Caco-2 (cell line): Measurements from ENCODE around the gene MAP2K2. TPM values are rescaled to one million over a fixed set of nuclear protein-coding genes. Genes with fewer than 3 reads are reported as not detected.

Experiments used
- BruUV-seq: library from RNA; stranded (reverse); fragments of 400-500 nt; replicated peaks from 2 replicates; lab custom pipeline; 2021; lab: Mats Ljungman, UMichigan
- CTCF ChIA-PET: fragments of 300-600 bp; sonication (Branson Sonifier 250); formaldehyde crosslinking; loops from one replicate; lab custom pipeline; 2022; ENCODE audit warnings: antibody characterized with exemption; lab: Charles Lee
- POLR2A ChIA-PET: fragments of 300-600 bp; sonication (Branson Sonifier 250); formaldehyde crosslinking; loops from one replicate; lab custom pipeline; 2022; ENCODE audit warnings: antibody characterized with exemption; lab: Charles Lee
- DNase-seq, 2 experiments: peaks; one replicate each; pipeline versions ENCODE4 v3.0.0 to v3.0.0-alpha.2; 2020 to 2022
- H3K27me3 ChIP-seq: replicated peaks from 2 replicates; pipeline ENCODE4 v1.6.0; 2011; ENCODE audit warnings: low read length; ENCODE audit not compliant: control insufficient read depth, insufficient read depth
- H3K36me3 ChIP-seq: 2 replicates; pipeline ENCODE4 v1.5.1; 2011; ENCODE audit warnings: low read length; ENCODE audit not compliant: control insufficient read depth, insufficient read depth
- H3K4me1 ChIP-seq: fragments of 250-450 bp; sonication (Bioruptor Pico); 2 replicates; pipeline ENCODE4 v1.5.1; 2020; ENCODE audit warnings: mild to moderate bottlenecking
- H3K4me3 ChIP-seq: 2 replicates; pipeline ENCODE4 v1.5.1; 2011; ENCODE audit warnings: low read depth, mild to moderate bottlenecking, control low read depth, low read length
- H3K9me3 ChIP-seq: fragments of 250-450 bp; sonication (Bioruptor Pico); 2 replicates; pipeline ENCODE4 v1.5.1; 2020; ENCODE audit warnings: mild to moderate bottlenecking, moderate library complexity
- H3K27ac Mint-ChIP-seq: one replicate; pipeline ENCODE4 v1.8.0; 2022; ENCODE audit warnings: mixed read lengths; ENCODE audit not compliant: unreplicated experiment
- H3K27me3 Mint-ChIP-seq: one replicate; pipeline ENCODE4 v1.8.0; 2022; ENCODE audit warnings: mixed read lengths; ENCODE audit not compliant: insufficient read depth, unreplicated experiment
- H3K36me3 Mint-ChIP-seq: one replicate; pipeline ENCODE4 v1.8.0; 2022; ENCODE audit warnings: mild to moderate bottlenecking, mixed read lengths; ENCODE audit not compliant: insufficient read depth, unreplicated experiment
- H3K4me1 Mint-ChIP-seq: one replicate; pipeline ENCODE4 v1.8.0; 2022; ENCODE audit warnings: low read depth, mixed read lengths; ENCODE audit not compliant: unreplicated experiment
- H3K4me3 Mint-ChIP-seq: one replicate; pipeline ENCODE4 v1.8.0; 2022; ENCODE audit warnings: mild to moderate bottlenecking, moderate library complexity, mixed read lengths; ENCODE audit not compliant: unreplicated experiment
- H3K9me3 Mint-ChIP-seq: one replicate; pipeline ENCODE4 v1.8.0; 2022; ENCODE audit warnings: mixed read lengths; ENCODE audit not compliant: unreplicated experiment
- CTCF ChIP-seq, 2 experiments: fragments of 200-600 bp in 1 of 2; IDR thresholded peaks; 1 replicate in 1 of 2; 2 replicates in 1 of 2; pipeline versions ENCODE4 v1.5.1 to v1.8.0; 2011 to 2022; ENCODE audit warnings: antibody characterized with exemption in 1 of 2, control low read depth in 1 of 2, inconsistent platforms in 1 of 2, low read depth in 1 of 2, low read length in 1 of 2, mild to moderate bottlenecking in 1 of 2, moderate library complexity in 1 of 2; ENCODE audit not compliant: insufficient read depth in 1 of 2, severe bottlenecking in 1 of 2, unreplicated experiment in 1 of 2
- intact Hi-C: fragments of 100-400 bp; cut with micrococcal nuclease; formaldehyde crosslinking; loops from one replicate; pipeline ENCODE4 v1.10.0; 2022; ENCODE audit not compliant: unreplicated experiment
- total RNA-seq: library from RNA; stranded (reverse); gene quantifications from 2 replicates; pipeline ENCODE4 v1.2.3, GENCODE V29; 2022

The MAP2K2 gene
- total RNA-seq, 1 experiment from 2014 or later = 149 TPM

GRCh38 chr19:4122480-4122879 is 1.4 kb downstream of the MAP2K2 start:
- no peaks in the 10 kb centered on the region for H3K36me3 ChIP-seq
- ChIA-PET POLR2A (no interaction called here), CTCF (no interaction called here)
- no peak for TF ChIP-seq CTCF (IDR thresholded peaks at IDR 0.05; ENCODE audit: insufficient read depth in 1 of 2, low read depth in 1 of 2, low read length in 1 of 2, severe bottlenecking in 1 of 2, unreplicated experiment in 1 of 2)
- peaks cover 24% of the 10 kb centered on the region for H3K4me1 Mint-ChIP-seq
- no peaks in the 10 kb centered on the region for H3K27me3 ChIP-seq
- no peaks in the 10 kb centered on the region for H3K9me3 ChIP-seq
- no TSS peak for BruUV-seq
- no peak for DNase-seq
- peak overlapping the region; percentile 95 for H3K27ac Mint-ChIP-seq
- no peaks in the 10 kb centered on the region for H3K27me3 Mint-ChIP-seq
- peaks cover 19% of the 10 kb centered on the region for H3K36me3 Mint-ChIP-seq
- intact Hi-C loops = loop anchor here (5.0 kb wide), 1 partner anchor 55 kb away; the partner anchor contains the start of gene ZBTB7A
- peak overlapping the region; percentile 98 for H3K4me3 ChIP-seq
- peak overlapping the region; percentile 100 for H3K4me3 Mint-ChIP-seq
- H3K4me1 ChIP-seq = no peaks in the 10 kb centered on the region
- no peaks in the 10 kb centered on the region for H3K9me3 Mint-ChIP-seq

- Mint-ChIP-seq H3K4me3 (no peak overlapping the region), H3K9me3 (no peaks in the 10 kb centered on the region), H3K36me3 (peaks cover 26% of the 10 kb centered on the region), H3K4me1 (peaks cover 24% of the 10 kb centered on the region), H3K27ac (no peak overlapping the region), H3K27me3 (no peaks in the 10 kb centered on the region)
- intact Hi-C loops = loop anchor here (5.0 kb wide), 1 partner anchor 55 kb away; the partner anchor contains the start of gene ZBTB7A
- Histone ChIP-seq H3K36me3 (no peaks in the 10 kb centered on the region; the same call in 1 of the 2 replicates), H3K4me3 (no peak overlapping the region), H3K27me3 (no peaks in the 10 kb centered on the region), H3K4me1 (no peaks in the 10 kb centered on the region), H3K9me3 (no peaks in the 10 kb centered on the region)
- POLR2A ChIA-PET = no interaction called here
- DNase-seq = no peak
- TF ChIP-seq CTCF (IDR thresholded peaks at IDR 0.05; ENCODE audit: insufficient read depth in 1 of 2, low read depth in 1 of 2, low read length in 1 of 2, severe bottlenecking in 1 of 2, unreplicated experiment in 1 of 2) = no peak
- BruUV-seq = no TSS peak
- CTCF ChIA-PET = no interaction called here
Measured at GRCh38 chr19:4121815-4122214, 2.1 kb downstream of the MAP2K2 start.

GRCh38 chr19:4121273-4121612 is 2.7 kb downstream of the MAP2K2 start:
- BruUV-seq = no TSS peak
- Mint-ChIP-seq H3K4me1 (peaks cover 24% of the 10 kb centered on the region), H3K27ac (no peak overlapping the region), H3K36me3 (peaks cover 27% of the 10 kb centered on the region), H3K27me3 (no peaks in the 10 kb centered on the region), H3K4me3 (no peak overlapping the region), H3K9me3 (no peaks in the 10 kb centered on the region)
- Histone ChIP-seq H3K9me3 (no peaks in the 10 kb centered on the region), H3K4me1 (no peaks in the 10 kb centered on the region), H3K27me3 (no peaks in the 10 kb centered on the region), H3K4me3 (no peak overlapping the region), H3K36me3 (no peaks in the 10 kb centered on the region; the same call in 1 of the 2 replicates)
- no peak for DNase-seq
- ChIA-PET CTCF (no interaction called here), POLR2A (no interaction called here)
- TF ChIP-seq CTCF (IDR thresholded peaks at IDR 0.05; ENCODE audit: insufficient read depth in 1 of 2, low read depth in 1 of 2, low read length in 1 of 2, severe bottlenecking in 1 of 2, unreplicated experiment in 1 of 2) = no peak
- intact Hi-C loops = loop anchor here (5.0 kb wide), 1 partner anchor 54 kb away; the partner anchor contains the start of gene ZBTB7A
